Tibial artery (tissue), 4 donors: ENCODE results near the gene DNAH14.
"Not testable (repeated sequence)": the region's sequence is repeated elsewhere in the genome, so short reads cannot be mapped to it uniquely, and the experiment has no call there.

Experiments
- DNase-seq, 2 donors: peaks; one replicate each; pipeline ENCODE4 v3.0.0-alpha.2; 2019
- H3K27ac ChIP-seq, 2 donors: fragments of 200-600 bp; sonication (generic) in 1 of 2; 1 replicate in 1 of 2; 2 replicates in 1 of 2; pipeline ENCODE4 v1.5.1; 2018 to 2019; ENCODE audit warnings: mild to moderate bottlenecking in 1 of 2
- H3K27me3 ChIP-seq, 2 donors: fragments of 200-600 bp; sonication (generic) in 1 of 2; one replicate each; pipeline versions ENCODE4 v1.5.1 to v1.6.0; 2016 to 2019
- H3K36me3 ChIP-seq, 3 donors: fragments of 200-600 bp; sonication (generic) in 2 of 3; one replicate each; pipeline ENCODE4 v1.5.1; 2016 to 2019; ENCODE audit warnings: mild to moderate bottlenecking in 2 of 3
- H3K4me1 ChIP-seq, 4 donors: fragments of 200-600 bp; sonication (generic) in 2 of 4; 1 replicate in 3 of 4; 2 replicates in 1 of 4; pipeline ENCODE4 v1.5.1; 2016 to 2019
- H3K4me3 ChIP-seq, 2 donors: fragments of 200-600 bp; sonication (generic) in 1 of 2; 1 replicate in 1 of 2; 2 replicates in 1 of 2; pipeline ENCODE4 v1.5.1; 2018 to 2019; ENCODE audit warnings: mild to moderate bottlenecking in 2 of 2
- H3K9me3 ChIP-seq, 3 donors: fragments of 200-600 bp; sonication (generic) in 1 of 3; one replicate each; pipeline ENCODE4 v1.5.1; 2016 to 2019
- intact Hi-C: fragments of 100-400 bp; cut with DNase I; formaldehyde crosslinking; loops from one replicate; pipeline ENCODE4 v1.15.0; 2023; ENCODE audit warnings: low total_unique reads
- TF ChIP-seq, protein P1 (sequence below), 2 experiments: fragments of 200-600 bp in 1 of 2; fragments of 450-650 bp in 1 of 2; IDR thresholded peaks; one replicate each; pipeline ENCODE4 v1.5.1; 2017 to 2019; ENCODE audit warnings: antibody characterized with exemption in 2 of 2, mild to moderate bottlenecking in 1 of 2, moderate library complexity in 1 of 2

DNAH14 gene

DNA sequence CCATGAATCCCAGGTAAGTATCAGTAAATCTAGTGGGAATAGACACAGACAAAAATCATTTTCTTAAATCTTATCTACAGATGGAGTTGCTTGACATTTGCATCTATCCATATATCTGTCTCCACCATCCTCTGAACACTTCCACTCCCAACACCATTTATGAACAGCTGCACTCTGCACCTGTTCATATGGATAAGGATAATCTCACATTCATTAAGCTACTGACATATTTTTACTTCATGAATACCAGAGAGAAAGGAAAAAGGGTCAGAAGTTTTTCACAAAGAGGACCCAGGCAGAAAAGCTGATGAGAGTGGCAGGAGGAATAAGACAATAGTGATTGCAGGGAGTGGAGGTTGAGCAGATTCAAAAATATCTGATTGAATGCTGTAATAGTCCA lies 222.6 kb downstream of the DNAH14 start:
- Histone ChIP-seq H3K4me3 (no peak overlapping the region), H3K4me1 (no peaks in the 10 kb centered on the region), H3K36me3 (no peaks in the 10 kb centered on the region), H3K27me3 (no peaks in the 10 kb centered on the region), H3K27ac (no peak overlapping the region), H3K9me3 (no peaks in the 10 kb centered on the region)
- TF ChIP-seq, protein P1, sequence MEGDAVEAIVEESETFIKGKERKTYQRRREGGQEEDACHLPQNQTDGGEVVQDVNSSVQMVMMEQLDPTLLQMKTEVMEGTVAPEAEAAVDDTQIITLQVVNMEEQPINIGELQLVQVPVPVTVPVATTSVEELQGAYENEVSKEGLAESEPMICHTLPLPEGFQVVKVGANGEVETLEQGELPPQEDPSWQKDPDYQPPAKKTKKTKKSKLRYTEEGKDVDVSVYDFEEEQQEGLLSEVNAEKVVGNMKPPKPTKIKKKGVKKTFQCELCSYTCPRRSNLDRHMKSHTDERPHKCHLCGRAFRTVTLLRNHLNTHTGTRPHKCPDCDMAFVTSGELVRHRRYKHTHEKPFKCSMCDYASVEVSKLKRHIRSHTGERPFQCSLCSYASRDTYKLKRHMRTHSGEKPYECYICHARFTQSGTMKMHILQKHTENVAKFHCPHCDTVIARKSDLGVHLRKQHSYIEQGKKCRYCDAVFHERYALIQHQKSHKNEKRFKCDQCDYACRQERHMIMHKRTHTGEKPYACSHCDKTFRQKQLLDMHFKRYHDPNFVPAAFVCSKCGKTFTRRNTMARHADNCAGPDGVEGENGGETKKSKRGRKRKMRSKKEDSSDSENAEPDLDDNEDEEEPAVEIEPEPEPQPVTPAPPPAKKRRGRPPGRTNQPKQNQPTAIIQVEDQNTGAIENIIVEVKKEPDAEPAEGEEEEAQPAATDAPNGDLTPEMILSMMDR (IDR thresholded peaks at IDR 0.05) = no peak
- intact Hi-C loops = no loop called here
- no peak for DNase-seq

DNA sequence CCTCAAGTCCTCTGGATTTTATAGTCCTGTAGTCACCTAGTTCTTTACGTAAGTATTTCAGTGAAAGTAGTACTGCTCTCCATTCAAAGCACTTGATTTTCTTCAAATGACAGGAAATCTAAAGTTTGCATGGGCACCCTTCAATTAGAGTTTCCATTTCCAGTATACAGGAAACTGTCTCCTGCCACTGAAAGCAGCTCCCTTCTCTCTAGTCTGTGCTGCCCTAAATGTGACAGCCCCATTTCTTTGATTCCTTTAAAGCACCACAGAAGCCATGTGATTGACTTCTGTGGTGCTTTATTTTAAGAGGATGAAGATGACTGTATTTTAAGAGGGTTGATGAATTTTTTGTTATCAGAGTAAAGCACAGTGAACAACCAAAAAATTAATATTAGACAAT lies 226.1 kb downstream of the DNAH14 start:
- TF ChIP-seq, protein P1 (IDR thresholded peaks at IDR 0.05) = no peak
- H3K4me3 ChIP-seq = no peak overlapping the region
- no peak for DNase-seq
- no peak overlapping the region for H3K27ac ChIP-seq
- no peaks in the 10 kb centered on the region for H3K4me1 ChIP-seq
- H3K9me3 ChIP-seq = no peaks in the 10 kb centered on the region
- H3K36me3 ChIP-seq = no peaks in the 10 kb centered on the region
- intact Hi-C loops = no loop called here
- H3K27me3 ChIP-seq = no peaks in the 10 kb centered on the region

DNA sequence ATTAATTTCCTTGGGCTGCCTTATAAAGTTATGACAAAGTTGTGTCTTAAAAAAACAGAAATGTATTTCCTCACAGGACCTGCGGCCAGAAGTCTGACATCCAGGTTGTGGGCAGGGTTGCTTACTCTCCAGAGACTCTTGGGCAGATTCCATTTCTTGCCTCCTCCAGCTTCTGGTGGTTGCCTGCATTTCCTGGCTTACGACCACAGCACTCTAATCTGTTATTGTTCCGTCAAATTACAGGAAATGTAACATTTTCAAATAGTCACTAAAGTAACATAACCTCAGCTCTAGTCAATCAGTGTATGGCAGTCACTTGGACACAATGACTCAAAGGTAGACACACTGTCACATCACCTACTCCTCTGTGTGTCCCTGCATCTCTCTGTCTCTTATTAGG lies 226.8 kb downstream of the DNAH14 start:
- no peak for DNase-seq
- no peak overlapping the region for H3K4me3 ChIP-seq
- intact Hi-C loops = no loop called here
- no peaks in the 10 kb centered on the region for H3K9me3 ChIP-seq
- H3K27ac ChIP-seq = no peak overlapping the region
- no peaks in the 10 kb centered on the region for H3K36me3 ChIP-seq
- no peaks in the 10 kb centered on the region for H3K4me1 ChIP-seq
- TF ChIP-seq, protein P1 (IDR thresholded peaks at IDR 0.05) = no peak
- H3K27me3 ChIP-seq = no peaks in the 10 kb centered on the region

DNA sequence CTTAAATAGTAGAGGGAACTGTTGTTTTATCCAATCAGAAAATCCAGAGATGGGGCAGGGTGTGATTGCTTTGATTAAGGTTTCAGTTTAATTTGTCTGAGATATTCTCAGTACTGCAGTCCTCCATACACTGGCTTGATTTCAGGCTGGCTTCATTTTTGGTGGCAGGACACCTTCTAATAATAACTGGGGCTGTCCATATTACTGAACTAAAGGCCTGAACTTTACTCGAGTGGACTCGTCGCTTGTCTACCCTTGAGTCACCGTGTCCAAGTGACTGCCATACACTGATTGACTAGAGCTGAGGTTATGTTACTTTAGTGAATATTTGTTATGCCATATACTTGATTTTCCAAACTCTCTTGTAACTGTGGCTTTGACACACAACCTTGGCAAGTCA lies 228.8 kb downstream of the DNAH14 start:
- no peak overlapping the region for H3K4me3 ChIP-seq
- no peaks in the 10 kb centered on the region for H3K9me3 ChIP-seq
- no peak for DNase-seq
- no peaks in the 10 kb centered on the region for H3K27me3 ChIP-seq
- intact Hi-C loops = no loop called here
- H3K36me3 ChIP-seq = no peaks in the 10 kb centered on the region
- TF ChIP-seq, protein P1 (IDR thresholded peaks at IDR 0.05) = no peak
- no peaks in the 10 kb centered on the region for H3K4me1 ChIP-seq
- H3K27ac ChIP-seq = no peak overlapping the region

DNA sequence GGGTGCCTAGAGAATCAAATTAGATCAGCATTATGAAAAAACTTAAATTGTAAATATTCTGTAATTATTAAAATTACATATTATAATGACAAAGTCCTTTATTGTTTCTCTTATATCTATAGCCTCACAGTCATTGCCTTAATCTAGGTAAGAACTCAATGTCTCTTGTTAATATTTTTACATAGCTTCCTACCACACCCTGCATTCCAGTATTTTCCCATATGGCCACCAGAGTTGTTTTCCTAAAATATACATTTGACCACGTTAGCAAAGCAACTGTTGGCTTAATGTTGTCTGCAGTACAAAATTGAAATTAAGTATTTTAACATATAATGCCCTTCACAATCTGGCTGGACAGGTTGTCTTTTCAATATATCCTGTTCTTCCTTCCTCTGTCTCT lies 230.3 kb downstream of the DNAH14 start:
- intact Hi-C loops = no loop called here
- Histone ChIP-seq H3K9me3 (no peaks in the 10 kb centered on the region), H3K27me3 (no peaks in the 10 kb centered on the region), H3K4me1 (no peaks in the 10 kb centered on the region), H3K27ac (no peak overlapping the region), H3K4me3 (no peak overlapping the region), H3K36me3 (no peaks in the 10 kb centered on the region)
- no peak for DNase-seq
- TF ChIP-seq, protein P1 (IDR thresholded peaks at IDR 0.05) = no peak

DNA sequence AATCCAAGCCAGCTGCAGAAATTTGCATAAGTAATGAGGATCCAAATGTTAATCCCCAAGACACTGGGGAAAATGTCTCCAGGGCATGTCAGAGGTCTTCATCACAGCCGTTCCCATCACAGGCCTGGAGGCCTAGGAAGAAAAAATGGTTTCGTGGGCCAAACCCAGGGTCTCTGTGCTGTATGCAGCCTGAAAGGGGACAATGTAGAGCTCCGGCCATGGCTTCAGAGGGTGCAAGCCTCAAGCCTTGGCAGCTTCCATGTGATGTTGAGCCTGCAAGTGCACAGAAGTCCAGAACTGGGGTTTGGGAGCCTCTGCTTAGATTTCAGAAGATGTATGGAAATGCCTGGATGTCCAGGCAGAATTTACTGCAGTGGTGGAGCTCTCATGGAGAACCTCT lies 247.9 kb downstream of the DNAH14 start:
- intact Hi-C loops, H3K4me1 ChIP-seq: not testable (repeated sequence)
- peaks cover 0 to 19% (median 0%) of the 10 kb centered on the region in 3 donors for H3K9me3 ChIP-seq

More for the DNA sequence above, 247.9 kb downstream of the DNAH14 start:
- not testable (repeated sequence) for DNase-seq, H3K36me3 ChIP-seq, H3K4me3 ChIP-seq, H3K27me3 ChIP-seq, H3K27ac ChIP-seq
